NB4 (cell line): ENCODE measurements around the gene KPNB1.

Experiments used
- DNase-seq: peaks from one replicate; pipeline ENCODE4 v3.0.0; 2010; ENCODE audit warnings: low read depth
- H3K4me3 ChIP-seq: one replicate; pipeline ENCODE4 v1.5.1; 2011; ENCODE audit warnings: mild to moderate bottlenecking, low read depth, low read length, moderate library complexity
- MYC ChIP-seq: IDR thresholded peaks from 2 replicates; pipeline ENCODE4 v1.6.1; 2011; ENCODE audit warnings: low read depth, low read length
- POLR2A ChIP-seq: IDR thresholded peaks from 2 replicates; pipeline ENCODE4 v1.6.1; 2011; ENCODE audit warnings: mild to moderate bottlenecking; ENCODE audit not compliant: insufficient read length; ENCODE audit errors: extremely low read depth
- TF ChIP-seq, protein P1 (sequence below): IDR thresholded peaks from one replicate; pipeline ENCODE4 v1.5.1; 2012; ENCODE audit warnings: low read depth, low read length
- TF ChIP-seq, protein P2 (sequence below): IDR thresholded peaks from 2 replicates; pipeline ENCODE4 v1.6.1; 2011; ENCODE audit warnings: low read depth, low read length

Gene KPNB1

DNA sequence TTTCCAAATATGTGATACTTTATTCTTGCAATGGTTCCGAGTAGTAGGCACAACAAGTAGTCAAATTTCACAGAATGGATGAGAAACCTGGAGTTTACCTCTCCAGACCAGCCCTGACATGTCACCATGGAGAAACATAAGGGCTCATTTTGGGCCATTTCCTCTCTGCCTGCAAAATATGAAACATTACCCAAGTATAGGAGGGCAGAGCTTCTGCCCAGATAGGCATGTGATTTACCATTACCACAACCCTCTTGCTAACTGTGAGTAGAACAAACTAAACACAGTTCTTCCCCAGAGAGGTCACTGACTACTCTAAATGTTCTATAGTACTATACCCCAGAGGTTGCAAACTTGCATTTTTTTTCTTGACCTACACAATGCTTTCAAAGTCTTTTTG, 15.7 kb upstream of the KPNB1 start:
- DNase-seq, result no peak
- TF ChIP-seq POLR2A (no peak), MYC (no peak)
- TF ChIP-seq, protein P1, sequence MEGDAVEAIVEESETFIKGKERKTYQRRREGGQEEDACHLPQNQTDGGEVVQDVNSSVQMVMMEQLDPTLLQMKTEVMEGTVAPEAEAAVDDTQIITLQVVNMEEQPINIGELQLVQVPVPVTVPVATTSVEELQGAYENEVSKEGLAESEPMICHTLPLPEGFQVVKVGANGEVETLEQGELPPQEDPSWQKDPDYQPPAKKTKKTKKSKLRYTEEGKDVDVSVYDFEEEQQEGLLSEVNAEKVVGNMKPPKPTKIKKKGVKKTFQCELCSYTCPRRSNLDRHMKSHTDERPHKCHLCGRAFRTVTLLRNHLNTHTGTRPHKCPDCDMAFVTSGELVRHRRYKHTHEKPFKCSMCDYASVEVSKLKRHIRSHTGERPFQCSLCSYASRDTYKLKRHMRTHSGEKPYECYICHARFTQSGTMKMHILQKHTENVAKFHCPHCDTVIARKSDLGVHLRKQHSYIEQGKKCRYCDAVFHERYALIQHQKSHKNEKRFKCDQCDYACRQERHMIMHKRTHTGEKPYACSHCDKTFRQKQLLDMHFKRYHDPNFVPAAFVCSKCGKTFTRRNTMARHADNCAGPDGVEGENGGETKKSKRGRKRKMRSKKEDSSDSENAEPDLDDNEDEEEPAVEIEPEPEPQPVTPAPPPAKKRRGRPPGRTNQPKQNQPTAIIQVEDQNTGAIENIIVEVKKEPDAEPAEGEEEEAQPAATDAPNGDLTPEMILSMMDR, result no peak
- TF ChIP-seq, protein P2, sequence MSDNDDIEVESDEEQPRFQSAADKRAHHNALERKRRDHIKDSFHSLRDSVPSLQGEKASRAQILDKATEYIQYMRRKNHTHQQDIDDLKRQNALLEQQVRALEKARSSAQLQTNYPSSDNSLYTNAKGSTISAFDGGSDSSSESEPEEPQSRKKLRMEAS, result no peak

DNA sequence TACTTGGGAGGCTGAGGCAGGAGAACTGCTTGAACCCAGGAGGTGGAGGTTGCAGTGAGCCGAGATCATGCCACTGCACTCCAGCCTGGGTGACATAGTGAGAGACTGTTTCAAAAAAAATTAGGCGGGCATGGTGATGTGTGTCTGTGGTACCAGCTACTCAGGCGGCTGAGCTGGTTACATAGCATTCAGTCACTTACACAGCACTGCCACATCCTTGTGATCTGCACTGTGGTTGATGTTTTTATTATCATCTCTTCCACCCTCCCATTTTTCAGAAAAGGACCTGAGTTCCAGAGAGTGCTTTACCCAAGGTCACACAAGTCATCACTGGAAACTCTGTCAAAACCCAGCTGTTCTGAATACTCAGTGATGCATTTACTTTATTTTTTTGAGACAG, 14.8 kb upstream of the KPNB1 start:
- TF ChIP-seq POLR2A, result no peak
- TF ChIP-seq, protein P1, result no peak
- TF ChIP-seq, protein P2, result no peak
- no peak for TF ChIP-seq MYC
- DNase-seq, result no peak
- no peak overlapping the region for H3K4me3 ChIP-seq

More for the DNA sequence above, 15.7 kb upstream of the KPNB1 start:
- no peak overlapping the region for H3K4me3 ChIP-seq

DNA sequence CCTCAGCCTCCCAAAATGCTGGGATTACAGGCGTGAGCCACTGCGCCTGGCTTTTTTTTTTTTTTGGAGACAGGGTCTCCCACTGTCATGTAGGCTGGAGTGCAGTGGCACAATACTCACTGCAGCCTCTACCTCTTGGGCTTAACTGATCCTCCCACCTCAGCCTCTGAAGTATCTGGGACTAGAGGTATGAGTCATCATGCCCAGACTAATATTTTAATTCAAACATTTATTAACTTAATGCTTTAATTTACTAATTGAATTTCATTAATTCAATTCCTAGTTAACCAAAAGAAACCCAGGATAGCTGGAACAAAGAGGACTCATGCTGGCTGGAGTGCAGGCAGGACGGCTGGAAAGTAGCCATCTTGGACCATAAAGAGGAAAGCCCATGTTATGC, 14.0 kb upstream of the KPNB1 start:
- TF ChIP-seq POLR2A (no peak), MYC (no peak)
- DNase-seq, result no peak
- H3K4me3 ChIP-seq, result no peak overlapping the region

DNA sequence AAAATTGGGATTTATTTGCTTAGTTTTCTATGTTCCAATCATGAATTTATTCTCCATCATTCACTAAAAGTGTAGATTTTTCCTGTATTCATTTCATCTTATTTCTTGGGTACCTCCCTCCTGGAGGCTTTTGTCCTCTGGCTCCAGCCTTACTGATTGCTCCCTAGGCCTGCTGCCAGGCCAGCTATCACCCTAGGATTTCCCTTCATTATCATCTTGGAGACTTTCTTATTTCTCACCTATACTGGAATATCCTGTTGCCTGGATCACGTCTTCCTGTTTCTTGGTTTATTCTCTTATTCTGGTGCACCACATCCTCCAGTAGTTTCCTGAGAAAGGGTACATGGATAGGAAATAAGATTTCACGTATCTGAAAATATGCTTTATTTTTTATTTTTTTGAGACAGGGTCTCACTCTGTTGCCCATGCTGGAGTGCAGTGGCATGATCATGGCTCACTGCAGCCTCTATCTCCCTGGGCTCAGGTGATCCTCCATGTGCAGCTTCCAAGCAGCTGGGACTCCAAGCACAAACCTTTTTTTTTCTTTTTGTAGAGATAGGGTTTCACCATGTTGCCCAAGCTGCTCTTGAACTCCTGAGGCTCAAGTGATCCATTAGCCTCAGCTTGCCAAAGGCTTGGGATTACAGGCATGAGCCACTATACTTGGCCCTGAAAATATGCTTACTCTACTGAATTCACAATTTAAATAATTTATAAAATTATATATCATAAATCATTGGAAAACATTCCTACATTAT, 13.3 kb upstream of the KPNB1 start:
- no peak for TF ChIP-seq POLR2A
- TF ChIP-seq, protein P2, result no peak
- TF ChIP-seq, protein P1, result no peak
- TF ChIP-seq MYC, result no peak
- DNase-seq, result no peak
- no peak overlapping the region for H3K4me3 ChIP-seq

DNA sequence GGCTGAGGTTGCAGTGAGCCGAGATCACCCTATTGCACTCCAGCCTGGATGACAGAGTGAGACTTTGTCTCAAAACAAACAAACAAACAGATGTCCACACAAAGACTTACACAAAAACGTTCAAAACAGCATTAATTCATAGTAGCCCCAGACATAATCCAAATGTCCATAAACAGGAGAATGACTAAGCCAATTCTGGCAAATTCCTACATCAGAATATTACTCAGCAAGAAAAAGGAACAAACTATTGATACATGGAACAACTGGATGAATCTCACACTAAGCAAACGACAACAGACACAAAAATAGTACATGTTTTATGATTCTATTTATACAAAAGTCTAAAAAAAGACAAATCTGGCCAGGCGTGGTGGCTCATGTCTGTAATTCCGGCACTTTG, 10.8 kb upstream of the KPNB1 start:
- TF ChIP-seq MYC, result no peak
- TF ChIP-seq, protein P1, result no peak
- no peak for TF ChIP-seq POLR2A
- TF ChIP-seq, protein P2, result no peak
- H3K4me3 ChIP-seq, result no peak overlapping the region
- no peak for DNase-seq

DNA sequence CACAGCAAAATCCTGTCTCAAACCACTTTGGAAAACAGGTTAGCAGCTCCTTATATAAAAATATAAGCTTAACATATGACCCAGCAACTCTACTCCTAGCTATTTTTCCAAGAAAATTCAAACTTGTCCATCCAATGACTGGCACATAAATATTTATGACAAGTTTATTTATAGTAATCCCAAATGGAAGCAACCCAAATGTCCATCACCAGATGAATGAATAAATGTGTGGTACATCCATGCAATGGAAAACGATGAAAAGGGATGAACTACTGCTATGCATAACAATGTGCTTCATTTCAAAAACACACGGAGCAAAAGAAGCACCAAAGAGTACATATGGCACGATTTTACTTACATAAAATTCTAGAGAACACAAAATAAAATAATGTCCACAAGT, 9.6 kb upstream of the KPNB1 start:
- DNase-seq, result no peak
- no peak overlapping the region for H3K4me3 ChIP-seq
- no peak for TF ChIP-seq POLR2A
- TF ChIP-seq, protein P2, result no peak
- TF ChIP-seq MYC, result no peak
- TF ChIP-seq, protein P1, result no peak
